GM19238 (cell line): ENCODE measurements around the gene ARAP1.

Experiments
- DNase-seq: peaks from one replicate; pipeline ENCODE4 v3.0.0; 2011; ENCODE audit warnings: low spot score; ENCODE audit not compliant: insufficient read length

The ARAP1 gene

DNA sequence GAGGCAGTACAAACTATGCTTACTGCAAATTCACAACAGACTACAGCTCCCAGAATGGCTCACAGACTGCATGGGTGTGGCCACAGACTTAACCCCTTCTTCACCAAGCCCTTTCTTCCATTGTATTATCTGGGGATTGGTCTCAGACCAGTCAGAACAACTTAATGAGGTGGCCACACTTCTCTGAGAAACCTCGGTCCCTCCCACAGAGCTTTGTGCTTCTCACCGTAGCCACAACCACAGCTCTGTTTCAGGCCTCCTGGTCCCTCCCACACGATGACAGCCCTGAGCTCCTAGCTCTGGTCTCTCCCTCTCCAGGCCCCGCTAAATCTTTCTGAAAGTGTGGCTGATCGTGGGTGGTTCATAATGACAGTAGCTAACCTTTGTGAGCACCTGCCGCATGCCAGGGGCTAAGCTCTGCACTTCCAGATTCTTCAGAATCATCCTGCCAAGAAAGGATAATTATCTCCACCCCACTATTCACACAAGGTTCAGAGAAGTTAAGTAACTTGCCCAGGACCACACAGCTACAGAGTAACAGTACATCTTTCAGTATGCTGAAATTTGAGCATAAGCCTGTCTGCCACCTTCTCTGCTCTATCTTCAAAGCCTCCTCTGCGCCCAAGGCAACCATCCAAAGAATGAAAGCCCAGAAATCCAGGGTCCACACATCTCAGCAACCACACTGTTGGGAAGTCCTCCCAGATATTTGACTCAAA lies 83.4 kb downstream of the ARAP1 start:
- peak; percentile 74 for DNase-seq

DNA sequence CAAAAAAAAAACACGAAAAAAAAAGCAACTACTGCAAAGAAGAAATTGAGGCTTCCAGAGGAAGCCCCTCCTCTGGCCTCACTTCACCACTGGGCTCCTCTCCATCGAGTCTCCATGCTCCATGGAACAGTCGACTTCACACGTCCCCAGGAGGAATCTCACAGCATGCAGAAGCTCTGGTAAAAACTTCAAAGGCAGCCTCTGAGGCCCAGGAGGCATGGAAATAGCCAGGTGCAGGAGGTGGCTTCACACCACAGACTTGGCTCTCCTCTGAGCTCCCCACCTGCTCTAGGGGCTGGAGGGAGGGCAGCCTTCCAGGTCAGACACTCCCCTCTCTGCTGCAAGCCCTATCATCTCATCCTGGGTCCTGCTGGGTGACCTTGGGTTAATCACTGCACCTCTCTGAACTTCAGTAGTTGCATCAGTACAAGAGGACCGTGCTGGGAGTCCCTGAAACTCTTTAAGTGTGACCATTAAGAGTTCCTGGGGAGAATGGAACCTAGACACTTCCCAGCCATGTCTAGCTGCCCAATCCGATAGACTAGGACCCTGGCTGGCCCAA lies 86.2 kb downstream of the ARAP1 start:
- DNase-seq, result no peak

DNA sequence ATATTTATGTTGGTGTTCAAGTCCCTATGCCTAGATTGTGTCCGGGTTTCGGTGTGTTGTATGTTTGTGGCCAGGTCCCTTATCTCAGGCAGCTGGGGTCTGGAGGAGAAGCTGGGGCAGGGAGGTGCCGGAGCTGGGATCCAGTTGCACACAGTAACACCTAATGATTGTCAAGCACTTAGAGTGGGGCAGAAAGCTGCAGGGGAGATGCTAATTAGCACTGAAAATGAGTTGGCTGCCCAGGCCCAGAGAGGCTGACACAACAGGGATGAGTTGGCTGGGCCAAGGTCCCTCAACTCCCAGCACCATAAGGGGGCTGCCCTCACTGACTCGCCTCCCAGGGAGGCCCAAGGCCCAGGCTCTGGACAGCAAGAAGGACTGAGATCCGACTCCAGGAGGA lies 90.2 kb downstream of the ARAP1 start:
- no peak for DNase-seq

DNA sequence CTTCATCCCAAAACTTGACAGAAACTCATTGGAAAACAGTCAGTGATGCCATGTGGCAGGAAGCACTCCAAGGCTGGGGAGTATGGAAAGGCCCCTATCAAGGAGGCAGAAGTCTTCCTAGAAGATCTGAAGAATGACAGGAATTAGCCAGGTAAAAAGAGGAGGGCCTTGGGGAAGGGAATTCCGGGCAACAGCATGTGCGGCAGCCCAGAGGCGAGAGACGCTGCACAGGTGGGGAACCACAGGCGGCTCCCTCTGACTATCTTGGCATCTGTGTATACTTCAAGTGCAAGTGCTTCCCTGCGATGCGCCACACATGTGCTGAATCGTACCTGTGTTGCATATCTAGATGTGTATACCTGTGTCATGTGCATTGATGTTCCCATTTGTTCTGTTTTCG lies 90.7 kb downstream of the ARAP1 start:
- no peak for DNase-seq

DNA sequence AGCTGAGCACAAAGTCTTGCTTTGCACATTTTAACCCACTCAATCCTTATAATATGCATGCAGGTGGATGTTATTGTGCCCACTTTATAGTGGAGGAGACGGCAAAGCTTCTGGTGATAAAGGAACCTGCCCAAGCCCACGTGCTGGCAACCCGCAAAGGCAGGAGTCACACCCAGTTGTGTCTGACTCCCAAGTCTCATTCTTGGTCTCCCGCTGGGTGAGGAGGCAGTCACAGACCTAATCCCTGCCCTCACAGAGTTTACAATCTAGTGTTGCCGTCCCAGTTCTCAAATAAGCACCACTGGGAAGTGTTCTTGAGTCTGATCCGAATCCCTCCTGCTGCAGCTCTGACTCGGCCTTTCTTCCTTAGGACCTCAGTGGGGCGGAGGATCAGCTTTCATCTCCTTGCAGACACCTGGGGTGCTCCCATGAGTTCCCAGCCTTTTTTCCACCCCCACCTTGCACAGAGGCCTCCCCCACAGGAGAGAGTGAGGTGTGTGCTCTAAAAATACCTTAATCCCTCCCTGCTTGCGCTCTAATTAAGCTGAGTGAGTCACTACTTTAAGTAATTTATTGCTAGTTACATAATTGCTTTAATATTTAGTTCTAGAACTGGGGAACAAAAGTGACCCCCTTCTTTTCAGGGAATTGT lies 93.1 kb downstream of the ARAP1 start:
- DNase-seq, result no peak

DNA sequence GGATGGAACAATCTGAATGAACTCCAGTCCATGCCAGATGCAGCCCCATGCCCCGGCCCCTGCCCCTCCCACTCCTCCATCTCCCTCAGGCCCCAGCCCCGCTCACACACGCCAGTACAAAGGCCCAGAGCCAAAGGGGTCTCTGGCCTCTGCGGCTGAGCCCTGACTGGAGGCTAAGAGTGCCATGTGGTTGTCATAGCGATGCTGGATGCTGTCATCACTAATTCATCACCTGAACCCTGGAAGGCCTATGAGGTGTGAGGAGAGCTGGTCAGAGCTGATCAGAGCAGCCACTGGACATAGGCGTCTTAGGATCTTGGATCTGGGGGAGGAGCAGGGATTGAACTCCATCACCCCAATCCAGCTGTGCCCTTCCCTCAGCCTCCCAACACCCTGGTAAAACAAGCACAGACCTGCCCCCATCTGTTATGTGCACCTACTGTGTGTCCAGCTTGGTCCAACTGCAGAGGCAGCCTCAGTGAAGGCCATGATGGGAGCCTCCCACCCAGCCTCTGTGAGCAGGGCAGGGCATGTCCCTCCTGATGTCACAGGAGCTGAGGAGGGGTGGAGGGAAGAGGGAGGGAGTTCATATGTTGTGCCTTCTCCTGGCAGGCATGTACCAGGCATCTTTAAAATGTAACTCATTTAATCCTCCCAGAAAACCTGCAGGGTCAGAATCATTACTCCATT lies 94.7 kb downstream of the ARAP1 start:
- DNase-seq, result no peak

DNA sequence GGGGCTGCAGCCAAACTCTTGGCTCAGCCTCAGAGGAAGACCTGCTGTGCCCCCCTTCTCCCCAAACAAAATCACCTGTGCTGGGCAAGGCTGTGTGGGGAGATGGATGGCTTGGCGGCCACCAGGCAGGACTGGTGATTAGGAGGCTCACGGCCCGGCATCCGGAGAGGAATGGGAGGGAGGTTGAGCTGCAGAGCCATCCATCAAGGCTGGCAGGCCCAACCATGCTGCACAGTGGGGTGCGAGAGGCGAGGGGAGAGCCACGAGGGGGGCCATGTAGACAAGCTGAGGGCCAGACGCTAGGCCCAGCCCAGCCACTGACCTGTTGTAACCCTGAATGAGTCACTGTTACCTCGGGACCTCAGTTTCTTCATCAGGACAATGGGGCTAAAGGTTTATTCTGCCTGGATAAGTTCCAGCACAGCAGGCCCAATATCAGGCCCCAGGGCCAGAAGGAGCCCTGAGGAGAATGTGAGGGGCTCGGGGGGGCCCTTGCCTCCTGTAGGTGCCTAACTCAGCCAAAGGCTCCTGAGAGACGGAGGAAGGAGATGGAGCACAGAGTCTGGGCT lies 96.2 kb downstream of the ARAP1 start:
- no peak for DNase-seq

DNA sequence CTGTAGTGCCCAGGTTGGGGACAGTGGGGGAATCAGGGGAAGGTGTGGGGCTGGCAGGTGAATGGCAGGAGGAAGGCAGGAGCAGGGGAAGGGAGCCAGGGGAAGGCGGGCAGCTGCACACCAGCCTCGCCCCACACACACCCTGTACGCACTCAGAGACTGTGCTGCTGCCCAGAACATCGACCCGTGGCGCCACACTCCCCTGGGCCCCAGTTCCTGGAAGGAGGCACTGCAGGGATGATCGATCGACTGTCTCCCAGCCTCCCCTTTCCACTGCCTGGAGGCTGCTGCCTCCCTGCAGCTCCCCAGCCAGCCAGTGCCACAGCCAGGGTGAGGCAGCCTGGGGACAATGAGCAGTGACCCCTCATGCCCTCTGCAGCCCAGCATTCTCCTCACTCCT lies 97.2 kb downstream of the ARAP1 start:
- DNase-seq, result no peak

DNA sequence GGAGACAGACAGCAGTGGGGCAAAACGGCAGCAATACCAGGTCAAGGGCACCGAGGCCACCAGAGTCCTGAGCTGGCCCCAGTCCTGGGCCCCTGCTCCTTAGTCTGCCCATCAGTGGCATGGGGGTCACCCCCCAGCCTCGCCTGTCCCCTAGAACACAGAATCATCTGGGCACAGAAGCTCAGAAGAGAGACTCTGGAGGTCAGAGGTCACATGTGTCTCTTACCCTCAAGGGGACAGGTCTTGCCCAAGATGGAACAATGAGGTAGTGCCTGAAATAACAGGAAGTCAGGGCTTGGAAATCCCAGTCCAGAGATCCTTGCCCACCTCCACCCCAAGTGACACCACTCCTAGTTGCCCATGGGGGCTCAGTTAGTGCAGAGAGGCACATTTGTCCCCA lies 98.6 kb downstream of the ARAP1 start:
- no peak for DNase-seq

DNA sequence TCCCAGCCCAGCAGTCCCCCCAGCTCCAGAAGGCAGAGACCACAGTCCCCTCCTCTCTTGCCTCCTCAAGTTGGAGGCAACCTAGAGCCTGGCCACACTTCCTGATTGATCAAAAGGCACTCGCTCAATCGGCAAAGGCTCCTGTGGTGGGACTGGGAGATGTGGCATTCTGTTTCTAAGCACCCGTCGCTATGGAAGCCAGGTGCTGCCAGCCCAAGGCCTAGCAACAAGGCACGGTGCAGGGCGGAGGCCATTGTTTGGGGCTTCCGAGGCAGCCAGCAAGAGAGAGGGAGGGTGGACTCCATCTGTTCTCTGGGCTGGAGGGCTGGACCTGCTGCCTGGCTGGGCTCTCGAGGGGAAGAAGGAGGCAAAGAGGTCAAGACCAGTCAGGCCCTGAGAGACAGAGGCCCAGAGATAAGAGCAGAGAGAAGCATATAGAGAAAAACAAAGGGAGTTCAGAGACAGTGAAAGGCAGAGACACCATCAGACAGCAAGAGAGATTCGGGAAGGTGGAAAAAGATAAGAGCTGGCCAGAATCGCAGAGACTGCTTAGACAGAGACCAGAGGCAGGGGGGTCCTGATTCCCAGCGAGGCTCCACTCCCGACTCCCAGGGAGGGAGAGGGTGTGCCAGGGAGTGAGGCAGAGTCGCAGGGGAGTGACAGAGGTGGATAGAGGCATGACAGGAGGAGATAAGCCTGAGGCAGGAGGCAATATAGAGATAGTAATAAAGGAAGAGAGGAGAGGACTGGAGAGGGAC lies 99.2 kb downstream of the ARAP1 start:
- DNase-seq, result no peak

DNA sequence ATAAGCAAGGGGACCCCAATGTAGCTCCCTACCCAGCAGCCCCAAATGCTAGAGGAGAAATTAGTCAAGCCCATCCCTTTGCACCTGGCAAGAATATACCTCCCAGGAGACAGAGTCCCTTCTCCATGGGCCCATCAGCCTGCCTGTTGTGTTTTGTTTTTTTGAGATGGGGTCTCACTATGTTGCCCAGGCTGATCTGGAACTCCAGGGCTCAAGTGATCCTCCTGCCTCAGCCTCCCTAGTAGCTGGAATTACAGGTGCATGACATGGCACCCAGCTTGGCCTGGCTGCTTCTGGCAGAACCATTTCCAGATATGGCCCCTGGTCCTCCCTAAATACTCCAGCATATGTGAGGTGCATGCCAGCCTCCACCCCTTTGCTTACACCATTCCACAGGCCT lies 100.1 kb downstream of the ARAP1 start:
- DNase-seq, result no peak

DNA sequence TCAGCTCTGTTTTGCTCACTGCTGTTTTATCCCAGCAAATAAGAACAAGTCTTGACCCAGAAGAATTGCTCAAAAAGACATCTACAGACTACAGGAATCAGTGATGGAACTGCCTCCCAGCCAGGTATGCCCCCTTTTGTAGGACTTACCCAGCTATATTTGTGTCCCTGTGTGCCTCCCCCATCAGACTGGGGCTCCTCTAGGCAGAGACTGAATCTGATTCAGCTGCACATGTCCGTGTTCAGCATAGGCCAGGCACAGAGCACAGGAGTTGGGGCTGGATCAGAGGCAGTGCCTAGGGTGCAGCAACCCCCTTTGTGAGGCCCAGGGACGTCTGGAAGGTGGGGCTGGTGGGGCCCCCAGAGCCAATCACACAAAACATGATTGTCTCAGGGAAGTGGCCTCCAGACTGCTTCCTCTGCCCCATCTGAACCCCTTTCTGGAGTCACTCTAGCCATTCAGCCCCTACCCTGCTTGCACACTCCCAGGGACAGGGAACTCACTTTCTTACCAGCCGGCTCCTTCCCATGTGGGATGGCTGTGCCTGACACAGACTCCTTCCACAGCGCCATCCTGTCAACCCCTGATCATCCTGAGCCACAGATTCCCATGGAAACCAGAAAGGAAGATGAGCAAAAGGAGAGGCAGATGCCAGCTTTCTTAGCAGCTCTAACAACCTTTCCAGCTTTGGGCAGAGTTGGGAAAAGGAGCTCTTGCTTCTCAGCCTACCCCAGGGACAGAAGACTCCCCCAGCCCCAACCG lies 102.8 kb downstream of the ARAP1 start:
- no peak for DNase-seq

DNA sequence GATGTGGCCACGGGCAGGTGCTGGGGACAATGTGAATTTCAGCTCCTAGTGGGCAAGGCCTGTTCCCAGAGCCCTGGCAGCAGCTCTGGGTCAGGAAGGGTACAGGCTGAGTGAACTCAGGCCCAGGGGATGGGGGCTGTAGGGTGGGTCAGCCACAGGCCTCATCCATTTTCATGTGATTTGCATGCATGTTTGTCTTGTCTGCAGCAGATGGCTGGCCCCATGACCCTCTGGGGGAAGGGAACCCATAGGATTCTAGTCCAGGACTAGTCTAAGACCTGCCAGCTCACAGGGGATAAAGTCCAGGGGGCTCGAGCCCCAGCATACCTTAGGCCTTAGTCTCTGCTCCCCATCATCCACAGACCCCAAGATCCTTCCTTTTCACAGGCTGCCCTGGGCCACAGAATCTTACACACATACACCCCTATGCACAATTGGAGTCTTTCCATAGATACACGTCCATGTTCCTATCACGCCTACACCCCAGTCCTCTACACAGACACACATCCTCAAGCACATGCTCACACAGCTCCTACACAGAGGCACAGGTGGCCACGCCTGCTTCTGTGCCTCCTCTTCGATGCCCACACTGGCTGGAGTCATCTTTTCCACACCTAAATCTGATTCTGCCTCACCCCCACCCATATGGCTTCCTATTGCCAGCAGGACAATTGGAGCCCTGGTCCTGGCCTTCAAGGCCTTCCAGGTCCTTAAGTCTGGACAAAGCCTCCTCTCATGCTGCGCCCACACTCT lies 103.6 kb downstream of the ARAP1 start:
- DNase-seq, result no peak

DNA sequence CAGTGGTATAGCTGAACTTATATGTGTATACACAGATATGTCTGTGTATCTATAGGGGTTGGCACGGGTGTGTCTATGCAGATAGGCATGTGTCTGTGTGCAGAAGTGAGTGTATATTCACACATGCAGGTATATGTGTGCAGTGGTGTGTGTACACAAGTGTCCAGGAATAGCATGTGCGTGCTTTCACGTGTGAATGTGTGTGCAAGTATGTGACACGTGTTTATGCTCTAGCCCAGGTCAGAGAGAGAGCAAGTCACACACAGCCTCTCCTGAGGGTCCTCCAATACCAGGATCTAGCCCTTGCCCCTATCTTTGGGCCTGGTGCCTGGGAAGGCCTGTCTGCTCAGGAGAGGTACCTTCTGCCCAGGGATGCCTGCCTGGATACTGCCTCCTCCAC lies 104.3 kb downstream of the ARAP1 start:
- no peak for DNase-seq

DNA sequence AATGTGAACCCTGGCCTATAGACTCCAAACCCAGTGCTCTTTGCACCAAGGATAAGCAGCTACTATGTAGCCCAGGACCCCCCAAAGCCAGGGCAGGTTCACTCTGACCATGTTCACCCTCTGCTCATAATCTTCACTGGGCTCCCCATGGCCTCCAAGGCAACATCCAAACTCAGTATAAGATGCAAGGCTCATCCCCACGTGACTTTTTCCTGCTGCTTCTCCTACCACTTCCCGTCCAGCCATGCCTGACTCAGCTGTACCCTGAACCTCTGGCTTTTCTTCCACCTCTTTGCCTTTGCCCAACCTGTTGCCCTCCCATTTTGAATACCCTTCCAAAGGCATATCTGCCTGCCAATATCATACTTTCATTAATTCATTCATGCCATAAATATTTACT lies 105.7 kb downstream of the ARAP1 start:
- no peak for DNase-seq

DNA sequence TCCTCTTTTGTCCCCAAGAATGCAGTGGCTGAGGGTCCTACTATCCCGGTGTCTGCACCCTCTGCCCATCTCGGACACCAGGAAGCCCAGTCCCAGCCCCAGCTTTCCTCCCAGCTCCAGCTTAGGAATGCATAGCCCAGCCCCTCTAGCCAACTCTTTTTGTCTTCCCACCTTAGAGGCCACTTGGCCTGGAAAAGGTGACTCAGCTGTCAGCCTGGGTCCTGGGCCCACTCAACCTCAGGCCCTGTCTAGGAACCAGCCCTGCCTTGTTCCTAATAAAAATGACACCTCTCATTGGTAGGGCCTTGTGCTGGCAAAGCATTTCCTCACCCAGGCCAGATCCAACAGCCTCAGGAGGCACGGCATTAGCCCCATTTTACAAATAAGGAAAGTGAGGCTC lies 106.2 kb downstream of the ARAP1 start:
- DNase-seq, result no peak

DNA sequence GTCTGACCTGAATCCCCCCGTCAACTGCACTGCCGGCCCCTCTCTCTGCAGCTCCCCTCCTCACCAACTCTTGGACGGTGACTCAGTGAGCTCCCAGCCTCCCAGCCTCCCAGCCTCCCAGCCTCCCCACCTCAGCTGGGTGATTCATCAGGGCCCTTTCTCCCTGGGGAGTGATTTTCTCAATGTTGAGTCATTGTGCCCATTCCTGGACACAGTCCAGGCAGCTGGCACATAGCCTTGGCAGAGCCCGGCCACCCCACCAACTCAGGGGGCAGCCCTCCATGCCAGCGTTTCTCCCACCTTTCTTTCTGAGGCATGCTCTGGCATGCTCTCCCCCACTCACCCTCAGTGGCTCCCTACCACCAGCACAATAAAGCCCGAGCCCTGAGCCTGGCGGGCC lies 108.7 kb downstream of the ARAP1 start:
- DNase-seq, result no peak

DNA sequence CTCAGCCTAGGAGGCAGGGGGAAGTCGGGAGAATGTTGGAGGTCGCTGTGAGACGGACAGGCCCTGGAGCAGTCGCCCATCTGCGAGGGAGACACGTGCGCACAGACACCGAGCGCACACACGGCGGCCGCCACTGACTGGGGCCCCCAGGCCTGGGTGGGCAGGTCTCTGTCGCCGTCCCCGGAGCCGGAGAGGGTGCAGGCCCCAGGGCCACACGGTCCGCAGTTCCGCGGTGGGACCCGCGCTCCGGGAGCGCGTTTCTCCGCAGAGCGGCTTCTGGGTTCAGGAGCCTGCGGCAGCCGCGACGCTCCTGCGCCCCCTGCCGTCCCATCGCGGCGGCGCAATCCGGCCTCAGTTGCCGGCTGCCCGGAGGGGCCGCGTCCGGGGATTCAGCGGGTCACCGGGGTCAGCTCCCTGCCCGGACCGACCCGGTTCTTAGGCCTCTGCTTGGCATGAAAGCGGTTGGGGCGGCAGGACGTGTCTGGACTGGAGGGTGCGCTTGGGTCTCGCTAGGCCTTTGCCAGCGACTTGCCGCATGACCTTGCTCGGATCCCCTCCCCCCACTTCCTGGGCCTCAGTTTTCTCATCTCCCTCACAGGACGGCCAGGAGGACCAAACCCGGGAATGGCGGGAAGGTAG lies 109.2 kb downstream of the ARAP1 start:
- peak; percentile 87 for DNase-seq
